ENCODE measurements around the gene DGKK.

- TF ChIP-seq CTCF (IDR thresholded peaks at IDR 0.05) = no peak
- TF ChIP-seq EP300 (IDR thresholded peaks at IDR 0.05) = no peak
- no peak for TF ChIP-seq POLR2AphosphoS5 (IDR thresholded peaks at IDR 0.05)
- no peak for TF ChIP-seq POLR2A (IDR thresholded peaks at IDR 0.05)
Measured at GRCh38 chrX:50514811-50515210, 44.2 kb upstream of the DGKK start.
